RPMI7951 (cell line): ENCODE measurements around the gene LIPE. TPM values are rescaled to one million over a fixed set of nuclear protein-coding genes. Genes with fewer than 3 reads are reported as not detected.
"Not testable (repeated sequence)": the region's sequence is repeated elsewhere in the genome, so short reads cannot be mapped to it uniquely, and the experiment has no call there.

ENCODE experiments used
- DNase-seq: peaks from one replicate; pipeline ENCODE4 v3.0.0-alpha.2; 2012; ENCODE audit warnings: low read depth
- total RNA-seq: library from RNA; depleted of rRNA; stranded (reverse); fragments of >200 nt; shearing (Covaris generic); gene quantifications from 2 replicates; pipeline ENCODE4 v1.2.3, GENCODE V29; 2014; rRNA removed

LIPE gene, protein sequence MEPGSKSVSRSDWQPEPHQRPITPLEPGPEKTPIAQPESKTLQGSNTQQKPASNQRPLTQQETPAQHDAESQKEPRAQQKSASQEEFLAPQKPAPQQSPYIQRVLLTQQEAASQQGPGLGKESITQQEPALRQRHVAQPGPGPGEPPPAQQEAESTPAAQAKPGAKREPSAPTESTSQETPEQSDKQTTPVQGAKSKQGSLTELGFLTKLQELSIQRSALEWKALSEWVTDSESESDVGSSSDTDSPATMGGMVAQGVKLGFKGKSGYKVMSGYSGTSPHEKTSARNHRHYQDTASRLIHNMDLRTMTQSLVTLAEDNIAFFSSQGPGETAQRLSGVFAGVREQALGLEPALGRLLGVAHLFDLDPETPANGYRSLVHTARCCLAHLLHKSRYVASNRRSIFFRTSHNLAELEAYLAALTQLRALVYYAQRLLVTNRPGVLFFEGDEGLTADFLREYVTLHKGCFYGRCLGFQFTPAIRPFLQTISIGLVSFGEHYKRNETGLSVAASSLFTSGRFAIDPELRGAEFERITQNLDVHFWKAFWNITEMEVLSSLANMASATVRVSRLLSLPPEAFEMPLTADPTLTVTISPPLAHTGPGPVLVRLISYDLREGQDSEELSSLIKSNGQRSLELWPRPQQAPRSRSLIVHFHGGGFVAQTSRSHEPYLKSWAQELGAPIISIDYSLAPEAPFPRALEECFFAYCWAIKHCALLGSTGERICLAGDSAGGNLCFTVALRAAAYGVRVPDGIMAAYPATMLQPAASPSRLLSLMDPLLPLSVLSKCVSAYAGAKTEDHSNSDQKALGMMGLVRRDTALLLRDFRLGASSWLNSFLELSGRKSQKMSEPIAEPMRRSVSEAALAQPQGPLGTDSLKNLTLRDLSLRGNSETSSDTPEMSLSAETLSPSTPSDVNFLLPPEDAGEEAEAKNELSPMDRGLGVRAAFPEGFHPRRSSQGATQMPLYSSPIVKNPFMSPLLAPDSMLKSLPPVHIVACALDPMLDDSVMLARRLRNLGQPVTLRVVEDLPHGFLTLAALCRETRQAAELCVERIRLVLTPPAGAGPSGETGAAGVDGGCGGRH
- total RNA-seq: 10.1 and 13.2 TPM in 2 replicates

DNA sequence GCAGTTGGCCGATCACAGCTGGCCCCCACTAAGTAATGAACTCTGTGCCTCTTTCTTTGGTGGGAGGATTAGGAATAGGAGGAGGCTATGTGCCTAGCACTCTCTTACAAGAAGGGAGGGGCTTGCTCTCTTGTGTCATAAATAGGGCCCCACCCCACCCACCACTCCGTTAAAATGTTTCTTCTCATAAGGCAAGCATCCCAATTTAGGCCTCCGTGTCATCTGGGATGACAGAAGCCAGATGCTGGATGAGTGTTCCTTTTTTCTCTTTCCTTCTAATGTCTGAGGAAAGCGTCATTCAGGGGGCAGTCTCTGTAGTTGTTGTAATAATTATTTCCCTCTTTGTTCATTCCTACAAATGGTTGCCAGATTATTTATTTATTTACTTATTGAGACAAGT is at the start of gene LIPE:
Gene LIPE (minus strand): TSS at position 76 of the 400 bp plus-strand sequence. CDS start 239 bp downstream, outside the sequence.
- DNase-seq: no peak

DNA sequence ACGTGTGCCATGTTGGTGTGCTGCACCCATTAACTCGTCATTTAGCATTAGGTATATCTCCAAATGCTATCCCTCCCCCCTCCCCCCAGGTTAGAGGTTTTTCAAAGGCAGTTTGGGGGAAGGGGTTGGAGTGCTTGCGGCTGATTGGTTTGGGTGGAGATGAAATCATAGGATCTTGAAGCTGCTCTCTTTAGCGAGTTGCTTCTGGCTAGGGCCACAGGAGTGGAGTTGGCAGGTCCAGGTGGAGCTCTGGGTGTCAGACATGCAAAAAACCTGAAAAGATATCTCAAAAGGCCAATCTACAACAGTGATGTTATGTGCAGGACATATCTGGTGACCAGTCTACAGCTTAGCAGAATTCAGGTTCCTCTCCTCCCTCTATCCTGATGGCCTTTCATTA is 48.2 kb upstream of the LIPE start:
- no peak for DNase-seq

DNA sequence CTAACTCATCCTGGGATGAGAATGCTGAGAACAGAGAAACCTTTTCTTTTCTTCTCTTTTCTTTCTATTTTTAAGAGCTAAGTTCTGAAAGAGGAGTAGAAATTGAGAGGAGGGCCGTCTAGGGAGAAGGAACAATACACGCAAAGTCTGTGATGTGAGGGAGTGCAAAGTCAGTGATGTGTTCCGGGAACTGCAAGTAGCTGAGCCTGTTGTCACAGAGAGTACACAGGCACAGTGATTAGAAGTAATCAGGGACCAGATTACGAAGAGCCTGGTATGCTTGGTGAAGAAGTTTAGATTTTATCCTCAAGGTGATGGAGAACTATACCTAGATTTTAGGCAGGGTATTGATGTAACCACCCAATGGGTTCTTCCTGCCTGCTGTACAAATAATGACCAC is 47.6 kb upstream of the LIPE start:
- no peak for DNase-seq

DNA sequence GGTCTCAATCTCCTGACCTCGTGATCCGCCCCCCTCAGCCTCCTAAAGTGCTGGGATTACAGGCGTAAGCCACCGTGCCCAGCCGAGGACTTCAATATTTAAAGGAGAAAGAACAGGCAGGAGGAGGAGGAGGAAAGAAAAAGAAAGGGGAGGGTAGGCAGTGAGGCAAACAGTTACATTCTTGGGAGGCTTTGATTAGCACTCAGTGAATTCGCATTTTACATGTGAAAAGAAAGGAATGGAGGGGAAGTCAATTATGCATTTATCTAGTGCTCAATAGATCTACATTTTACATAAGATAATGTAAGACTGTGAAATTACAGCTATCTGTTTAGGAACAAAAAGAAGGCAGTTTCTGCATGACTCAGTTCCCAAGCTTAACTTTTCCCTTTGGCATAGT is 46.5 kb upstream of the LIPE start:
- no peak for DNase-seq

DNA sequence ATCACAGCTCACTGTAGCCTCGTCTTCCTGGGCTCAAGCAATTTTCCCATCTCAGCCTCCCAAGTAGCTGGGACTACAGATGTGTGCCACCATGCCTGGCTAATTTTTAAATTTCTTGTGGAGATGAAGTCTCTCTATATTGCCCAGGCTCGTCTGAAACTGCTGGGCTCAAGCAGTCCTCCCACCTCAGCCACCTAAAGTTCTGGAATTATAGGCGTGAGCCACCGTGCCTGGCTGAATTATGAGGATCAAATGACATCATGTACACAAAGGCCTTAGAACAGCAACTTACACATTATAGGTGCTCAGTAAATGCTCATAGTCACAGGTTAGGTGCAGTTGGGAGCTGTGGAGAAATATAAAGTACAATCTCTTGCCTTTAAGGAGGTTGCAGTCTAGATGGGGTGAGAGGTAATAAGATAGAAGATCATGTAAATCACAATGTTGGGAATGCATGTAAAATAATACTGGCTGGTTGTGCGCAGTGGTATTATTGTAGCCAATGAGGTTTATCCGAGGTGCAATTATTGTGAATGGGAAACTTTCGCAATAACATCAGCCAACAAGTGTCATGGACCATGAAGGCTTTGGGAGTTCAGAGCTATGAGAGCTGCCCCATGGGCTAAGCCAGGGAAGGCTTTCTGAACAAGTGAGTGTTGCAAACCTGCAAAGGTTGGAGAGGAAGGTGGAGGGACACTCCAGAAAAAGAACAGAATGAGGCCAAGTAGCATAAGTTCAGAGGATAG is 45.4 kb upstream of the LIPE start:
- DNase-seq: no peak

DNA sequence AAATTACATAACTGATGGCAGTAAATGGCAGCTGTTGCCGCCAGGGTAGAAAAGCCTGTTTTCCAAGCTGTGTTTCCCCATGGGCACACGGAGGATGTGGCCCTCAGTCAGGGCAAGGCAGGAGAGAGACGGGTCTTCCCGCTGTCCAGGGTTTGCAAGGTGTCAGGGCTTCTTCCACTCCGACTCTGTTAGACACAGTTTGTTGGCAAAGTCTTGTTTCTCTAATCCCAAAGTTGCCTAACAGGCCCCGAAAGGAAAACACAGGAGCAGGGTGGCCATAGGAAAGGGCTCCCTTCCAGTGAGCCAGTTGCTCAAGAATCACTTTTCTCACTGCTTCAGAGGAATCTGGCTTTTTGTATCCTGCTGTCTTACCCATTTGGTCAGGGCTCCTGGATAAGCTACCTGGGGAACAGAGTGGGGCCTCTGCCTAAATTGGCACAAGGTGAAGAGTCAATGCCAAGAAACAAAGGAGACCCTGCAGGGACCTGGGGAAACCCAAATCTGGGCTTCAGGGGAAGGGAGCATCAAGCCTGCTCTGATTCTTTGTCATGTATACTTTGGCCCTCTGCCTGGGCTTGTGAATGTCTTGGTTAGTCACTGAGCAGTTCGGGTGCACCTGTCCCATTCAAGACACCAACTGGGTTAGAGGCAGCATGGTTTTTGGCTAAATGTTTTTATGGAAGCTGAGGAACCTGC is 44.5 kb upstream of the LIPE start:
- no peak for DNase-seq

DNA sequence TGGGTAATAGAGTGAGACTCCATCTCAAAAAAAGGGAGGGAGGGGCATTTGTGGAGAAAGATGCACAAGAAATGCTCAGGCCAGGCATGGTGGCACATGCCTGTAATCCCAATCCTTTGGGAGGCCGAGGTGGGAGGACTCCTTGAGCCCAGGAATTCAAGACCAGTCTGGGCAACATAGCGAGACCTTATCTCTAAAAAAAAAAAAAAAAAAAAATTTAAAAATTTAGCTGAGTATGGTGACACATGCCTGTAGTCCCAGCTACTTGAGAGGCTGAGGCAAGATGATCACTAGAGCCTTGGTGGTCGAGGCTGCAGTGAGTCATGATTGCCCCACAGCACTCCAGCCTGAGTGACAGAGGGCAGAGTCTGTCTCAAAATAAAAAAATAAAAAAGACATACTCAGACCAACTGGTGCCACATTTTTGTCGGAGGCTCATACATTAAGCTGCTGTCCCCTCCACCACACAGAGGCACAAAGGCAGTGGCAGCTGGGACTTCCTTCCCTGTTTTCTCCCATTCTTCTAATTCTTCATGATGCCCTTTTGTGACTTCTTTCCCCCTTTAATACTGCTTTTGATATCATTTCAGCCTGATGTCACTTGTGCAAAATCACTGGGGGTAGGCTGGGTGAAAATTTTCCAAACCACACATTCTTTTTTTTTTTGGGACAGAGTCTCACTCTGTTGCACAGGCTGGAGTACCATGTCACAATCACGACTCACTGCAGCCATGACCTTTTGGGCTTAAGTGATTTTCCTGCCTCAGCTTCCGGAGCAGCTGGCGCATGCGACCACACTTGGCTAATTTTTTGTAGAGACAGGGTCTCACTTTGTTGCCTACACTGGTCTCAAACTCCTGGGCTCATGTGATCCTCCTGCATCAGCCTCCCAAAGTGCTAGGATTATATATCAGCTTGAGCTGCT is 42.4 kb upstream of the LIPE start:
- DNase-seq: peak; percentile 61

DNA sequence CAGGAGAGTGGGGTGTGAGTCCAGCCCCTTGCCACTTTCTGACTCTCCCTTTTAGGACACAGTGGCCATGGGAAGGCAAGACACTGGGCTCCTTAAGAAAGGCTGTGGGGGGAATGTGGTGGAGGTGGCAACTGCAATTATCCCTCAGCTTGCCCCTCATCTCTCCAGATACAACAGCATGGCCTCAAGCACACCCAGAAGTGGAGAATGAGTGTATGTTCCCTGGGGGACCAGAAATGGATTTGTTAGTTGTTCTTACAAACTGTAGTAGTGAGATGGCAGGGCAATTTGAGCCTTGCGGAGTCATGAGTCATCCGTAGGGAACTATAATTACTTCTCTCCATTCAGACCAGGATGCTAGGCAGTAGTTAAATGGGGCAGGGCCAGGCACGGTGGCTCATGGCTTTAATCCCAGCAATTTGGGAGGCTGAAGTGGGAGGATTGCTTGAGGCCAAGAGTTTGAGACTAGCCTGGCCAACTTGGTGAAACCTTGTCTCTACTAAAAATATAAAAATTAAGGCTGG is 41.1 kb upstream of the LIPE start:
- peak; percentile 89 for DNase-seq

DNA sequence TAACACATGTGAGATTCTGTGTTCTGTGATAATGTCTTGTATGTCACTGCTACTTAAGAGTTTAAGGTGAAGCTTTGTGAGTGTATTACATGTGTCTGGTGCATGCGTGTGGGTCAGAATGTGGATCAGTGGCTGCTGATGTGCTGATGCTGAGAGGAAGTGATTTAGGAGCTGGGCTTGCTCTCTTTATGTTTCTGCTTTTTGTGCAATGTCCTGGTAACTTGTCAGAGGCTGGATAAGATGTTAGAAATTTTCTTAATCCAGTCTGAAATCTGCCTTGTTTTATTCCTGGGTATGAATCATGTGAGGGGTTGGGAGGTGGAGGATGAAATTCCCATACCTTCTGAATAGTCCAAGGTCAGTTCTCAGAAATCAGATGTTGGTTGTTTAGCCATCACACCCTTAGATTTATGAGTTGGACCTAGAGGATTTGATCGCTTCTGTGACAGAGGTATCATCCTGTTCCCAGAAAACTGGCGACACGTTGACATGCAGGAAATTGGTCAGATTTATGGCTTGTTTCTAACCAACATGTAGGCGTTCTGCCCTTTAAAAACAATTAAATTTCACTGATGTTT is 40.1 kb upstream of the LIPE start:
- no peak for DNase-seq

DNA sequence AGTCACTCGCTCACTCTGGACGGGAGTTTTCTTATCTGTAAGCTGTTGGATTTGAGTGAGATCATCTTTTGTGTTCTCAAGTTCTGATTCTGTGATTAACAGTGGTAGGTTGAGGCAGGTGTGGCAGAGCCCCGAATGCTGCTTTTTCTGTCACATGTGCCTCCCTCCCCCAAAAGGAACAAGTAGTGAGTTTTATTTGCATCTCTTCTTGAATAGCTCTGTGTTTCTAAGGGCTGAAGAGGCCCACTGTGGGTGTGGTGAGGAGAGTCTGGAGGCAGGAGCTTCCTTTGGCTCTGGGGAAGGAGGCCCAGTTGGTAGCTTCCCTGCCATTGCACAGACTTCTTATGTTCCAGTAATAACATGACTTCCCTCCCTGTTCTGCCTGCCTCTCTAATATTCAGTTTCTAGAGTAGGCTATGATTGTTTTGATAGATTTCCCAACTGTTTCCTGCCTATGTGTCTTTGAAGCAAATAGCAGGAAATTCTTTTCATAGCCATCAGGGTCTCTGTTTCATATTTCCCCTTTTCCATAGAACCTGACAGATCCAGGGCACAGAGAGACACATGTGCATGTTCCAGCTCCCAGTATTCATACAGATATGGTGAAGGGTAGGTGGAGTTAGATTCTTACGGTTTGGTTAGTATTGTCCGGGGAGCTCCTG is 39.5 kb upstream of the LIPE start:
- no peak for DNase-seq

DNA sequence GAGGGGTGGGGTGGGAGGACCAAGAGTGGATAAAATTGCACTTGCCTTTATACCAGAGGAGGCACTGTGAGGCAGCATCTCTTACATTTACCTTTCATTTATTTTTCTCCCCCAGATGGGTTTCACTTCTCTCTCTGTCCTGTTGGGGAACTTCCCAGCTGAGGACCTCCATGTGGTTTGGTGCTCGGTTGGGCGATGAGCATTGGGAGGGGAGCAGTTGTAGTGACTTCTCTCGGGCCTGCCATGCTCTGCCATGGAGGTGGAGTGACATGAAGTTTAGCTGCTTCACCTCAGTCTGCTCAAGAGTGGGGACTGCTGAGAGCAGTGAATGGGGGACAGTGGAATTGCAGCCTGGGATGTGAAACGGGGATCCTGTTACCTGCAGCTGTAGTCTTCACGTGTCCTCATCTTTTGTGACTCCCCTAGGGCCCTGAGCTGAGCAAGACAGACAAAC is 38.7 kb upstream of the LIPE start:
- DNase-seq: no peak

DNA sequence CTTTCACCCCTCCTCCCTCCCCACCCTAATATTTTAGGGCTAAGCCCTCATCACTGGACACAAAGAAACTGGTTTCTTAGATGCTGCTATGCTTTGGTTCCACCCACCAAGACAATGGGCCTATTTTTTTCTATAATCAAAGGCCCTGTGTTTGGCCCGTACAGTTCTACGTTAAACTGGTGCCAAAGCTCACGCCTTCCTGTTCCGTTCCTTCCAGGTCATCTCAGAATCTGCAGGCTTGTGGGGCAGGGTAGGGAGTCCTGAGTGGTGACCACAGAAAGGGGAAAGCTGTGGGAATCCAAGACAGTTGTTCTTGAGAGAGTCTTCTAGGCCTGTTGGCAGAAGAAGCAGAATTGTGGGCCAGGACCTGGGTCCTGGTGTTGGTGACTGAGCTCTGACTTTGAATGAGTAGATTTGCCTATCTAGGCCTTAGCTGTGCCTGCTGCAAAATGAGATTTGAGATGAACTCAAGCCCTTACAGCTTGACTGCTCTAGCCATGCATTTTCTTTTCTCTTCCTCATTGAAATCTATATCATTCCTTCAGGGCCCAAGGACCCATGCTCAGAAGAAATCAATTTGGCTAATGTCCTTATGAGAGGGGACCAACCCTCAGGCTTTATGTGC is 34.6 kb upstream of the LIPE start:
- DNase-seq: peak; percentile 44

DNA sequence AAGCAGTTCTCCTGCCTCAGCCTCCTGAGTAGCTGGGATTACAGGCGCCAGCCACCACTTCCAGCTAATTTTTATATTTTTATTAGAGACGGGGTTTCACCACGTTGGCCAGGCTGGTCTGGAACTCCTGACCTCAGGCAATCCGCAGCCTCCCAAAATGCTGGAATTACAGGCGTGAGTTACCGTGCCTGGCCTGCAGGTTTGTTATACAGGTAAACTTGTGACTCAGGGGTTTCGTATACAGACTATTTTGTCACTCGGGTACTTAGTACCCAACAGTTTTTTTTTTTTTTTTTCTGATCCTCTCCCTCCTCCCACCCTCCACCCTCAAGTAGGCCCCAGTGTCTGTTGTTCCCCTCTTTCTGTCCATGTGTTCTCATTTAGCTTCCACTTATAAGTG is 34.0 kb upstream of the LIPE start:
- DNase-seq: not testable (repeated sequence)

DNA sequence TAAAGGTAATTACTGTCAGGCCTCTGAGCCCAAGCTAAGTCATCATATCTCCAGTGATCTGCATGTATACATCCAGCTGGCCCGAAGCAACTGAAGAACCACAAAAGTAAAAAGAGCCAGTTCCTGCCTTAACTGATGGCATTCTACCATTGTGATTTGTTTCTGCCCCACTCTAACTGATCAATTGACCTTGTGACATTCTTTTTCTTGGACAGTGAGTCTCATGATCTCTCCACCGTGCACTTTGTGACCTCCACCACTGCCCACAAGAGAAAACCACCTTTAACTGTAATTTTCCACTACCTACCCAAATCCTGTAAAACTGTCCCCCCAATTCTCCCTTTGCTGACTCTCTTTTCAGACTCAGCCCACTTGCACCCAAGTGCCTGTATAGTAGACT is 32.7 kb upstream of the LIPE start:
- no peak for DNase-seq

DNA sequence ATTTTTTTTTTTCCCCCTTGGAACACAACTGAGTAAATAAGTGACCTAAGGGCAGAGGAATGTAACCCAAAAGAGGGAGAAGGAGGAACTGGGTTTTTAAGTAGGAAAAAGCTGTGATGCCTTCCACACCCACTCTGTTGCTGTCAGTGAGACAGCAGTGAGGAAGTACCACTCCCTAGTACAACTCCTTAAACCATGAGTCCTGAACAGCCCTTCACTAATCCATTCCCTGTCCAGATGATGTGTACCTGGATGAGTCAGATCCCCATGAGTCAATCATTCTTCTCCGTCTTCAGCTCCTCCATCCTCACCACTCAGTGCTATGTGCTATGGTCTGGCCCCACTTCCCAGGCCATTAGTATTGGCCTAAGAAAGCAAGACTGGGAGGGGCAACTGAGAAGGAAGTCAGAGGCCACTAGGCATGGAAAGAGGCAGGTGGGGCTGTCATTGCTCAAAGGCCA is 28.5 kb upstream of the LIPE start:
- DNase-seq: no peak

DNA sequence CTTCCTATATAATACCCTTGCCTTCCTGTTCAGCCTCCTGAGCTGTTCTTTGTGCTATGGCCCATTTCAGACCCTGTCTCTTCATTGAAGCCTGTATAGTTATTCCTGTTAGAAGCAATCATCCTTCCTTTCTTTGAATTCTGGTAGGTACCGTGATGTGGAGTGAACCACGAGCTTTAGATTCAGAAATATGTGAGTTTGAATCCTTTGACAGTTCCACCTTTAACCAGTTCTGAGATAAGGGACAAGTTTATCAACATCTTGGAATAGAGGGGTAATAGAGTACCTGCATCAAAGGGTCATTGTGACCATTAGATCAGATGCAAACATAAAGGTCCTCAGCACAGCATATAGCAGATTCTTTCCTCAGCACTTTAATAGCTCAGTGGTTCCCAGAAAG is 27.9 kb upstream of the LIPE start:
- DNase-seq: no peak

DNA sequence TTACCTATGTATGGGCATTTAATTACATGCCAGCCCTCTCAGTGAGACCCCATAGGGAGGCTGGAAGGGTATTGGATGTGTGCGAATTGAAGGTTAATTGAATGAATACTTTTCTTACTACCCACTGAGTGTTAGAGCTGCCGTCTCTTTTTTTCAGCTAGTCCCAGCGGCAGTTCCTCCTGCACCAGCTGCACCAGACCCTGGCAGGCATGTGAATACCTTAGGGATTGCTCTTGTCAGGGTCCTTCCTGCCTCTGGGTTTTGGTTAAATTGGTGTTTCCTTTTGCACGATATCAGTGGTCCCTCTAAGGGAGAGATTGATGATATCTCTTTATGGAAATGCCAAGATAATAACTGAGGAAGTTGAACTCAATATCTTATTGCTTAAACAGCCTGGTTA is 25.4 kb upstream of the LIPE start:
- DNase-seq: no peak

DNA sequence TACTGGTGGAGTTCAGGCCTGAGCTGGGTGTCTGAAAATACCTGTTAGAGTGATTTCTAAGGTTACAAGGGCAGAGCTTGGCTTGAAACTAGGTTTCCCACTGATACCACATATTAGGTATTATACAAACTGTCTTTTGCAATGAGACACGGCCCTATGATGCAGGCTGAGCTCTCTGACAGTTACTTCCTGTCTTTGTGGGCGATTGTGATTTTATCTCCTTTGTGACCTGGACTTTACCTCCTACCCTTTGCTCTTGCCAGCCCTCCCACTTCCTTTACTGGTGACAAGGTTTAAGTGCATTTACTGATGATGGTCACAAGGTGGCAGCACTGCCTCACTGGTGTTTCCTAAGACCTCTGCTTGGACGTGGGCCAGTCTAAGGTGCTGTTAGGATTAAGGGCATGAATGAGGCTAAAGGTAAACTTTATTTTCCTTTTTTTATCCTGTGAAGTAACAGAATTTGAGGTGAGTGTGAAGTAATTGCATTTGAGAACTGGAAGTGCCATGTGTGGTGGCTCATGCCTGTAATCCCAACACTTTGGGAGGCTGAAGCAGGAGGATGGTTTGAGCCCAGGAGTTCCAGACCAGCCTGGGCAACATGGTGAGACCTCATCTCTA is 23.2 kb upstream of the LIPE start:
- peak; percentile 71 for DNase-seq
